Neural progenitor cell (in vitro differentiated cells): Measurements from ENCODE around the gene CDH23.

Experiments
- EZH2 ChIP-seq: fragments of 200-600 bp; sonication (generic); IDR thresholded peaks from 2 replicates; pipeline ENCODE4 v1.6.1; 2017; ENCODE audit warnings: antibody characterized with exemption, mild to moderate bottlenecking, moderate library complexity
- TF ChIP-seq, protein P1 (sequence below): fragments of 200-600 bp; sonication (generic); IDR thresholded peaks from 2 replicates; pipeline ENCODE4 v1.5.1; 2017; ENCODE audit warnings: antibody characterized with exemption, mild to moderate bottlenecking

DNA sequence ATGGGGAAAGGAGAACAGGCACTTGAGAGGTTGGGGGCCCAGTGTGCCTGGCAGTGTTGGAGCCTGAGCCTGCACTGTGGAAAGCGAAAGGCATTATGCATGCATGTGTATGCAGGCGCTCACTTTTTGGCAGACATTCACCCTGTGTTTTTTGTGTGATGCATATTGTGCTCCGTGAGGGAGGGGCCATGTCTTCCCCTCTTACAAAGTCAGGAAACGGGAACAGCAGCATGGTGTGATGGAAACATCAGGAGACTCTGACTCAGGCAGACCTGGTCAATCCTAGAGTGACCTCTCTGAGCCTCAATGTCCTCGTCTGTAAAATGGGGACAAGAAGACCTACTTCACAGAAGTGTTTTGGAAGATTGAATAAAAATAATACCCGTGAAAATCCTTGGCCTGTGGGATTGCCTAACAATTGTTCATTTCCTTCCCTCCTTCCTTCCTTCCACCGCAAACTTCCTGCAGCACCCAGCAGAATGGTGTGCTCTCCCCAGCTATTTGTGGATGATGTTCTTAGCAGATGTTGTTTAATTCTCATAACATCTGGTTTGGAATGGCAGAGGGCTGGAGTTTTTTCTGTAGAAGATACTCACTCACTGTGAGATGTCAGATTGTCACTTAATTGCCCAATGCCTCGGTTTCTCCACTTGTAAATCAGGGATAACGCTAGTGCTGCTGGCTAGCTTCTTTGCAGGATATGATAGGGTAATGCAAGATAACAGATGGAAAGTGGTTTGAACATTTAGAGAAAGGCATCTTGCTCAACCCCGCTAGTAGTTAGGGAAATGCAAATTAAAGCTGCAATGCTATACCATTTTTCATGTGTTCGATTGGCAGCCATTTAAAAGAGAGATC, 39.8 kb downstream of the CDH23 start:
- TF ChIP-seq, protein P1, sequence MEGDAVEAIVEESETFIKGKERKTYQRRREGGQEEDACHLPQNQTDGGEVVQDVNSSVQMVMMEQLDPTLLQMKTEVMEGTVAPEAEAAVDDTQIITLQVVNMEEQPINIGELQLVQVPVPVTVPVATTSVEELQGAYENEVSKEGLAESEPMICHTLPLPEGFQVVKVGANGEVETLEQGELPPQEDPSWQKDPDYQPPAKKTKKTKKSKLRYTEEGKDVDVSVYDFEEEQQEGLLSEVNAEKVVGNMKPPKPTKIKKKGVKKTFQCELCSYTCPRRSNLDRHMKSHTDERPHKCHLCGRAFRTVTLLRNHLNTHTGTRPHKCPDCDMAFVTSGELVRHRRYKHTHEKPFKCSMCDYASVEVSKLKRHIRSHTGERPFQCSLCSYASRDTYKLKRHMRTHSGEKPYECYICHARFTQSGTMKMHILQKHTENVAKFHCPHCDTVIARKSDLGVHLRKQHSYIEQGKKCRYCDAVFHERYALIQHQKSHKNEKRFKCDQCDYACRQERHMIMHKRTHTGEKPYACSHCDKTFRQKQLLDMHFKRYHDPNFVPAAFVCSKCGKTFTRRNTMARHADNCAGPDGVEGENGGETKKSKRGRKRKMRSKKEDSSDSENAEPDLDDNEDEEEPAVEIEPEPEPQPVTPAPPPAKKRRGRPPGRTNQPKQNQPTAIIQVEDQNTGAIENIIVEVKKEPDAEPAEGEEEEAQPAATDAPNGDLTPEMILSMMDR, result no peak
- TF ChIP-seq EZH2, result no peak
